Fibroblast of lung (primary cell): ENCODE data around the gene STK32C. TPM values are rescaled to one million over a fixed set of nuclear protein-coding genes. Genes with fewer than 3 reads are reported as not detected.

Experiments
- DNase-seq, 2 donors: peaks; one replicate each; pipeline versions ENCODE4 v3.0.0 to v3.0.0-alpha.2; 2010; ENCODE audit warnings: low read depth in 2 of 2
- H2AFZ ChIP-seq: 2 replicates; pipeline ENCODE4 v1.5.1; 2012; ENCODE audit warnings: low read length, control low read depth, inconsistent platforms
- H3K27ac ChIP-seq: 2 replicates; pipeline ENCODE4 v1.5.1; 2011; ENCODE audit warnings: low read length, control low read depth; ENCODE audit not compliant: insufficient read depth
- H3K27me3 ChIP-seq: 2 replicates; pipeline ENCODE4 v1.5.1; 2011; ENCODE audit warnings: mild to moderate bottlenecking, low read length; ENCODE audit not compliant: control insufficient read depth, insufficient read depth
- H3K36me3 ChIP-seq: 2 replicates; pipeline ENCODE4 v1.5.1; 2011; ENCODE audit warnings: low read length; ENCODE audit not compliant: control insufficient read depth, insufficient read depth
- H3K4me1 ChIP-seq: 2 replicates; pipeline ENCODE4 v1.5.1; 2011; ENCODE audit warnings: low read length; ENCODE audit not compliant: control insufficient read depth, insufficient read depth; ENCODE audit errors: extremely low read depth
- H3K4me2 ChIP-seq: 2 replicates; pipeline ENCODE4 v1.5.1; 2011; ENCODE audit warnings: low read length, control low read depth; ENCODE audit not compliant: insufficient read depth; ENCODE audit errors: extremely low read depth
- H3K4me3 ChIP-seq, 4 experiments: fragments of 200-600 bp in 1 of 4; sonication (generic) in 1 of 4; replicated peaks in 1 of 4; 2 replicates each; pipeline ENCODE4 v1.5.1; 2011 to 2016; ENCODE audit warnings: low read length in 4 of 4, low read depth in 3 of 4, mild to moderate bottlenecking in 3 of 4, control low read depth in 2 of 4, inconsistent platforms in 1 of 4, mixed read lengths in 1 of 4; ENCODE audit not compliant: insufficient read depth in 1 of 4; ENCODE audit errors: control extremely low read depth in 1 of 4
- H3K79me2 ChIP-seq: 2 replicates; pipeline ENCODE4 v1.5.1; 2012; ENCODE audit warnings: mild to moderate bottlenecking, low read length, inconsistent platforms; ENCODE audit not compliant: control insufficient read depth, insufficient read depth
- H3K9ac ChIP-seq: 2 replicates; pipeline ENCODE4 v1.5.1; 2011; ENCODE audit warnings: mild to moderate bottlenecking, low read length, control low read depth; ENCODE audit not compliant: insufficient read depth
- H3K9me3 ChIP-seq: 2 replicates; pipeline ENCODE4 v1.5.1; 2012; ENCODE audit warnings: low read depth, low read length; ENCODE audit not compliant: control insufficient read depth, insufficient read depth
- H4K20me1 ChIP-seq: 2 replicates; pipeline ENCODE4 v1.5.1; 2011; ENCODE audit warnings: low read length; ENCODE audit not compliant: control insufficient read depth, insufficient read depth; ENCODE audit errors: extremely low read depth
- EZH2 ChIP-seq: IDR thresholded peaks from 2 replicates; pipeline ENCODE4 v1.5.1; 2012; ENCODE audit warnings: low read length, control low read depth, mild to moderate bottlenecking; ENCODE audit errors: missing control alignments
- polyA plus RNA-seq, 2 donors: library from polyadenylated mRNA; depleted of rRNA in 1 of 2; stranded (reverse) in 1 of 2; unstranded in 1 of 2; fragments of >200 nt; gene quantifications; 2 replicates each; pipeline ENCODE4 v1.2.1, GENCODE V29; 2011 to 2012; ENCODE audit warnings: missing spikeins in 1 of 2
- total RNA-seq: library from RNA; depleted of rRNA; stranded (reverse); fragments of >200 nt; gene quantifications from 2 replicates; pipeline ENCODE4 v1.2.1, GENCODE V29; 2014
- TF ChIP-seq, protein P1 (sequence below), 2 donors: IDR thresholded peaks in 1 of 2; conservative IDR thresholded peaks in 1 of 2; 1 replicate in 1 of 2; 2 replicates in 1 of 2; pipeline ENCODE4 v1.5.1; 2011 to 2012; ENCODE audit warnings: low read length in 2 of 2, control low read depth in 1 of 2, inconsistent platforms in 1 of 2, low read depth in 1 of 2, mild to moderate bottlenecking in 1 of 2

STK32C gene
- total and polyA plus RNA-seq, 2 donors (not counting 1 experiment from before 2014, with no cell fraction given), result 4.4 to 21.5 TPM

- TF ChIP-seq EZH2, result no peak
- TF ChIP-seq, protein P1, sequence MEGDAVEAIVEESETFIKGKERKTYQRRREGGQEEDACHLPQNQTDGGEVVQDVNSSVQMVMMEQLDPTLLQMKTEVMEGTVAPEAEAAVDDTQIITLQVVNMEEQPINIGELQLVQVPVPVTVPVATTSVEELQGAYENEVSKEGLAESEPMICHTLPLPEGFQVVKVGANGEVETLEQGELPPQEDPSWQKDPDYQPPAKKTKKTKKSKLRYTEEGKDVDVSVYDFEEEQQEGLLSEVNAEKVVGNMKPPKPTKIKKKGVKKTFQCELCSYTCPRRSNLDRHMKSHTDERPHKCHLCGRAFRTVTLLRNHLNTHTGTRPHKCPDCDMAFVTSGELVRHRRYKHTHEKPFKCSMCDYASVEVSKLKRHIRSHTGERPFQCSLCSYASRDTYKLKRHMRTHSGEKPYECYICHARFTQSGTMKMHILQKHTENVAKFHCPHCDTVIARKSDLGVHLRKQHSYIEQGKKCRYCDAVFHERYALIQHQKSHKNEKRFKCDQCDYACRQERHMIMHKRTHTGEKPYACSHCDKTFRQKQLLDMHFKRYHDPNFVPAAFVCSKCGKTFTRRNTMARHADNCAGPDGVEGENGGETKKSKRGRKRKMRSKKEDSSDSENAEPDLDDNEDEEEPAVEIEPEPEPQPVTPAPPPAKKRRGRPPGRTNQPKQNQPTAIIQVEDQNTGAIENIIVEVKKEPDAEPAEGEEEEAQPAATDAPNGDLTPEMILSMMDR (conservative IDR thresholded peaks at IDR 0.05 in 1 of 2, IDR thresholded peaks at IDR 0.05 in 1 of 2; ENCODE audit: low read depth in 1 of 2, low read length in 2 of 2), result no peak
- Histone ChIP-seq H3K27ac (no peak overlapping the region), H3K4me2 (no peak overlapping the region), H4K20me1 (no peaks in the 10 kb centered on the region), H3K27me3 (peaks cover 4% of the 10 kb centered on the region), H2AFZ (no peak overlapping the region), H3K9me3 (no peaks in the 10 kb centered on the region), H3K4me3 (no peak overlapping the region), H3K9ac (no peak overlapping the region), H3K79me2 (no peaks in the 10 kb centered on the region), H3K36me3 (no peaks in the 10 kb centered on the region), H3K4me1 (no peaks in the 10 kb centered on the region)
- no peak for DNase-seq
These were observed 125.9 kb downstream of the STK32C start for GRCh38 chr10:132181691-132182425.

DNA sequence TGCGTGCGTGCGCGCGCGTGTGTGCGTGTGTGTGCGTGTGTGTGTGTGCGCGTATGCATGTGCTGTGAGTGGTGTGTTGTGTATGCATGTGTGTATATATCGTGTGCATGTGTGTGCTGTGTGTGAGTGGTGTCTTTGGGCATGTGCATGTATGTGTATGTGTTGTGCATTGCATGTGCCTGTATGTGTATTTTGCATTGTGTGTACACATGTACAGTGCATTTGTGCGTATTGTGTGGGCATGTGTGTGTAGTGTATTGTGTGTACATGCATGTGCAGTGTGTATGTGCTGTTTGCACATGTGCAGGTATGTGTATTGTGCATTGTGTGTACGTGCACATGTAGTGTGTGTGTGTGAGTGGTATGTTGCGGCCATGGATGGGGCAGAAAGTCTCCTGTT, 127.0 kb downstream of the STK32C start:
- no peak for TF ChIP-seq EZH2
- TF ChIP-seq, protein P1 (conservative IDR thresholded peaks at IDR 0.05 in 1 of 2, IDR thresholded peaks at IDR 0.05 in 1 of 2; ENCODE audit: low read depth in 1 of 2, low read length in 2 of 2), result no peak
- H3K4me3 ChIP-seq, result no peak overlapping the region
- H4K20me1 ChIP-seq, result no peaks in the 10 kb centered on the region
- DNase-seq, result no peak
- no peak overlapping the region for H3K4me2 ChIP-seq
- H3K4me1 ChIP-seq, result no peaks in the 10 kb centered on the region
- no peaks in the 10 kb centered on the region for H3K36me3 ChIP-seq
- no peaks in the 10 kb centered on the region for H3K9me3 ChIP-seq
- H2AFZ ChIP-seq, result no peak overlapping the region
- H3K27me3 ChIP-seq, result peaks cover 8% of the 10 kb centered on the region
- no peak overlapping the region for H3K9ac ChIP-seq
- no peak overlapping the region for H3K27ac ChIP-seq
- H3K79me2 ChIP-seq, result no peaks in the 10 kb centered on the region

GRCh38 chr10:132179551-132180392, 128.0 kb downstream of the STK32C start:
- Histone ChIP-seq H3K27me3 (peaks cover 4% of the 10 kb centered on the region), H2AFZ (no peak overlapping the region), H4K20me1 (no peaks in the 10 kb centered on the region), H3K4me2 (no peak overlapping the region), H3K36me3 (no peaks in the 10 kb centered on the region), H3K79me2 (no peaks in the 10 kb centered on the region), H3K4me3 (no peak overlapping the region), H3K4me1 (no peaks in the 10 kb centered on the region), H3K9me3 (no peaks in the 10 kb centered on the region), H3K27ac (no peak overlapping the region), H3K9ac (no peak overlapping the region)
- no peak for DNase-seq
- TF ChIP-seq EZH2, result no peak
- TF ChIP-seq, protein P1 (conservative IDR thresholded peaks at IDR 0.05 in 1 of 2, IDR thresholded peaks at IDR 0.05 in 1 of 2; ENCODE audit: low read depth in 1 of 2, low read length in 2 of 2), result no peak
